Vagina (tissue), 2 donors: ENCODE data around the gene LRMDA.

Experiments
- POLR2A ChIP-seq, 2 donors: fragments of 450-650 bp; IDR thresholded peaks; one replicate each; pipeline ENCODE4 v1.6.1; 2017; ENCODE audit warnings: antibody characterized with exemption in 2 of 2, mild to moderate bottlenecking in 2 of 2, moderate library complexity in 2 of 2
- TF ChIP-seq, protein P1 (sequence below), 3 experiments: fragments of 450-650 bp in 2 of 3; fragments of 200-600 bp in 1 of 3; sonication (generic) in 1 of 3; IDR thresholded peaks; one replicate each; pipeline ENCODE4 v1.5.1; 2017 to 2019; ENCODE audit warnings: antibody characterized with exemption in 3 of 3, mild to moderate bottlenecking in 2 of 3, moderate library complexity in 2 of 3

DNA sequence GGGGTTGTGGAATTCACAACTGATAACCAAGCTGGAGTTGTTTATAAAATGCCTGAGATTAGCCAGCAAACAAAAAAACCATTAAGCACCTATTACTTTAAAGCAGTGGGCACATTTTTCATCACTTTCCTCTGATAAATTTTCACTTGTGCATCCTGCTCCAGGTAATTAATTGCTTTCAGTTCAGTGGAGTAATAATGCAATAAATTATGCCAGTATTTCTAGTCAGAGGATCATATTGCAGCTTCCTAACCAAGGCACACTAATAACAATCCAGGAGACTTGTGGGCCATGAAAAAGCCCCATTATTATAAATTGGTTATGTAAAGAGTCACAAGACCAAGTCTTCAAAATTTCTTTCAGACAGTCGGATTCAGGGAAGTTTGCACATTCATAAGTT, 193.2 kb downstream of the LRMDA start:
- no peak for TF ChIP-seq POLR2A (IDR thresholded peaks at IDR 0.05)
- TF ChIP-seq, protein P1, sequence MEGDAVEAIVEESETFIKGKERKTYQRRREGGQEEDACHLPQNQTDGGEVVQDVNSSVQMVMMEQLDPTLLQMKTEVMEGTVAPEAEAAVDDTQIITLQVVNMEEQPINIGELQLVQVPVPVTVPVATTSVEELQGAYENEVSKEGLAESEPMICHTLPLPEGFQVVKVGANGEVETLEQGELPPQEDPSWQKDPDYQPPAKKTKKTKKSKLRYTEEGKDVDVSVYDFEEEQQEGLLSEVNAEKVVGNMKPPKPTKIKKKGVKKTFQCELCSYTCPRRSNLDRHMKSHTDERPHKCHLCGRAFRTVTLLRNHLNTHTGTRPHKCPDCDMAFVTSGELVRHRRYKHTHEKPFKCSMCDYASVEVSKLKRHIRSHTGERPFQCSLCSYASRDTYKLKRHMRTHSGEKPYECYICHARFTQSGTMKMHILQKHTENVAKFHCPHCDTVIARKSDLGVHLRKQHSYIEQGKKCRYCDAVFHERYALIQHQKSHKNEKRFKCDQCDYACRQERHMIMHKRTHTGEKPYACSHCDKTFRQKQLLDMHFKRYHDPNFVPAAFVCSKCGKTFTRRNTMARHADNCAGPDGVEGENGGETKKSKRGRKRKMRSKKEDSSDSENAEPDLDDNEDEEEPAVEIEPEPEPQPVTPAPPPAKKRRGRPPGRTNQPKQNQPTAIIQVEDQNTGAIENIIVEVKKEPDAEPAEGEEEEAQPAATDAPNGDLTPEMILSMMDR (IDR thresholded peaks at IDR 0.05), result no peak
